ENCODE results near the gene CENPU. TPM values are rescaled to one million over a fixed set of nuclear protein-coding genes. Genes with fewer than 3 reads are reported as not detected.
A peak's percentile ranks its signal among the peaks of the same experiment; 100 is the strongest.

Gene CENPU
- polyA plus RNA-seq, 2 donors: 19.0 to 23.5 TPM

DNA sequence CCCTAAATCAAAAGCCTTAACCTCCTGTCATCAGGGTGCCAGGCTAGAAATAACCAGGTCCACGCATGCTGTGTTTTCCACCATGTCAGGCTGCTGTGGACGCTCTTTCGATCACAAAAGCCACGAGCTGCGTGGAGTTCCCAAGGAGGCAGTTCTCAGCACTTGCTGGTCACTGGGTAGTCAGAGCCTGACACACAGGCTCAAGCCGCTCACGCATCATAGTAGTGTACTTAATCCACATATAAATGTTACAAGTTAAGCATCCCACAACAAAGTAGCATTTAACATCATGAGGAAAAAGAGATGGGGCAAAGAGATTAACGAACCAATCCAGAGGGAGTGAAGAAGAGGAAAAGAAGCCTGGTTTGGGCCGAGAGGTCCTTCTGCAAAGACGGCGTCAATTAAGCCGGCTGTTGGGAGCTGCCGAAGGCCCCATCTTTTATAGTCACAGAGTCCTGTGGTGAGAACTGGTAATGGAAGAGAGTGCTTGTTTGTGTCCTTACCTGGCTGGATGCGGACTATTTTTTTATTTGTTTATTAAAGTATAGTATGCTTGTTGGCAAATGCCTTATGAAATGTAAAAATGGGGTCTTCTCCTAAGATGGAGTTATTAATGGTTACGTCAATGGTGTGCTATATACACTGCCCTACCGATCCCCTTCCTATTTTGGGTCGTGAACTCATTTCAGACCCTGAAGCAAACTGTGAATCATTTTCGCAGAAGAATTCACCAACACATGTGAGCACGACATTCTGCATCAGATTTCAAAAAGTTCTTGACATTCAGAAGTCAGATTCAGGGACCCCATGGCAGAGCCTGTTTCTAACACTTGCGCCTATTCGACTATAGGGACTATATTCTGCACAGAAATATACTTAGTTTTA, 83.7 kb downstream of the CENPU start:
- peaks cover 0 to 5% of the 10 kb centered on the region in 2 donors for H3K4me1 ChIP-seq (ENCODE audit: control insufficient read depth in 2 of 2, insufficient read depth in 2 of 2, low read length in 1 of 2)
- peak overlapping the region; percentile 58 to 72 for H3K4me3 ChIP-seq (ENCODE audit: low read depth in 1 of 2, low read length in 2 of 2)
- H3K27me3 ChIP-seq (ENCODE audit: control insufficient read depth in 1 of 2, insufficient read depth in 2 of 2, low read length in 2 of 2): no peaks in the 10 kb centered on the region
- 25 to 33% methylated on average over 21 of the region's 21 CpGs for WGBS, 2 donors
- H3K9me3 ChIP-seq (ENCODE audit: control insufficient read depth in 2 of 2, insufficient read depth in 1 of 2, low read depth in 1 of 2, low read length in 1 of 2): no peaks in the 10 kb centered on the region
- H3K27ac ChIP-seq (ENCODE audit: low read depth in 2 of 2, low read length in 1 of 2): peak overlapping the region; percentile 91 to 95
- peaks cover 0 to 2% of the 10 kb centered on the region in 2 donors for H3K36me3 ChIP-seq (ENCODE audit: control insufficient read depth in 2 of 2, insufficient read depth in 2 of 2, low read length in 1 of 2)

DNA sequence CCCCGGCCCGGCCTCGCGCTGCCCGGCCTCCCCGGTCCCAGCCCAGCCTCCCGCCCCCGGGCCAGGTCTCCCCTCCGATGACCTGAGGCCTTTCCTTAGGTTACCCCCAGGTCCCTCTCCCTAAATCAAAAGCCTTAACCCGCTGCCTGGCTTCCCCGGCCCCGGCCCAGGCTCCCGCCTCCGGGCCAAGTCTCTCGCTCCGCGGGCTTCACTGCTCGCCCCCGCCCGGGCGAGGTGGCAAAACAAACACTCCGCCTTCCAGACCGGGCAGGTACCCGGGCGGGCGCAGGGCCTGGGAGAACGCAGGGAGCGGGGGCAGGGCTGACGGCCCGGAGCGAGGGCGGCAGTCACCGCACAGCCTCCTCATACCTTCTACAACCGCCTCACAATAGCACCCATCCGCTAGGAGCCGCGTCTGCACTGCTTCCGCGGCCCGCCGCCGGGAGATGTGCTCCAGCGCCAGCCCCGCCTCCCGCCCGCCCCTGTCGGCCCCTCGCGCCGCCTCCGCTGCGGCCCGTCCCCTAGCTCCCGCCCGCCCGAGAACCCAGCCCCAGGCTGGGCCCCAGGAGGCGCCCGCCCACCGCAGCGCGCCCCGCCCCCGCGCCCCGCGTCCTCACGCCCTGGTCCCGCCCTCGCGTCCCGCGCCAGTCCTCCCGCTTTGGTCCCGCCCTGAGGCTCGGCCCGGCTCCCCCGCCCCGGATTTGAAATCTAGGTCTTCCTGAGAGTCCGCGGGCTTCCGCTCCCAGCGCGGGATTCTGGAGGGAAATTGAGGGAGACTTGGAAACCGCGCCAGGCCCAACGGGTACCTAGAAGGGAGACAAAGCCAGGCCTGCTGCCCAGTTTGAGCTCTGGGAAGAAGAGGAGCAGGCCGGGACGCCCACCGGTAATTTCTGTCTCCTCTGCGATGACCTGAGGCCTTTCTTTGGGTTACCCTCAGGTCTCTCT, 84.6 kb downstream of the CENPU start, which contains the start of the genes CASP3 and PRIMPOL:
CASP3 (minus strand) TSS at position 422 of the 945 bp plus-strand sequence. CDS start 10,994 bp downstream, outside the sequence.
PRIMPOL (plus strand) TSS at position 713 of the 945 bp plus-strand sequence. CDS start 7,403 bp downstream, outside the sequence.
- Histone ChIP-seq H3K4me1 (ENCODE audit: control insufficient read depth in 2 of 2, insufficient read depth in 2 of 2, low read length in 1 of 2) (peaks cover 0 to 7% of the 10 kb centered on the region in 2 donors), H3K4me3 (ENCODE audit: low read depth in 1 of 2, low read length in 2 of 2) (peak within 1 kb of the TSS; percentile 58 to 72), H3K27ac (ENCODE audit: low read depth in 2 of 2, low read length in 1 of 2) (peak within 1 kb of the TSS; percentile 95 to 99), H3K9me3 (ENCODE audit: control insufficient read depth in 2 of 2, insufficient read depth in 1 of 2, low read depth in 1 of 2, low read length in 1 of 2) (no peaks in the 10 kb centered on the region), H3K36me3 (ENCODE audit: control insufficient read depth in 2 of 2, insufficient read depth in 2 of 2, low read length in 1 of 2) (peaks cover 0 to 2% of the 10 kb centered on the region in 2 donors), H3K27me3 (ENCODE audit: control insufficient read depth in 1 of 2, insufficient read depth in 2 of 2, low read length in 2 of 2) (no peaks in the 10 kb centered on the region)
- WGBS, 2 donors: 0 to 1% methylated on average over 61 to 90 of the region's 90 CpGs

DNA sequence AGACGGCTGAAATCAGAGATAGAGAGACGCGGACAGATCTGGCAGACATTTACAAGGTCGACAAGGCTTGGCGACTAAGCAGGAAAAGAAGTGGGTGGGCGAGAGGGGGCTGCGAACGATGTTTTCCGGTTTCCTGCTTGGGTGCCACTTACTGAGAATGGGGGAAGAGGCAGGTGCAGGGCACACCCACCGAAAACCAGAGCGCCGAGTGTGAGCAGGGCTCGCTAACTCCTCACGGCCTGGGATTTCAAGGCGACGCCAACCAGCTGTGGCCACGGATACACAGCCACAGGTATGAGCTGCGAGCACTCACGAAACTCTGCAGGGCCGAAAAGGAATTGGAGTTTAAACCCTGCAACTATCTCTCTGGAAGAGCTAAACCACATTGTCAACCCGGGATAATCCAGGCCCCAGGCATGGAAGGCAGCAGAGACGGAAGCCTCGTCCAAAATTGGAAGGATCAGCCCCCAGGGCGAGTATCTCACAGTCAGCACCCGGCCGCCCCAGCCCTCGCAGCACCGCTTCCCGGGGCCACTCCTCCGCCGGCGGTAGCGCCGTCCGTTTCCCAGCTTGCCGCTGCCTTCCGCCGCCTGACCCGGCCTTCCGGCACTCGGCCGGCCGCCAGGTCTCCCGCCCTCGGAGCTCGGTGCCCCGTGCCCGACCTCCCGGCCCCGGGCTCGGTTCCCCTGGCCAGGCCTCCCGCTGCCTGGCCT, 85.4 kb downstream of the CENPU start:
- 0% methylated on average over 44 to 52 of the region's 52 CpGs for WGBS, 2 donors
- Histone ChIP-seq H3K36me3 (ENCODE audit: control insufficient read depth in 2 of 2, insufficient read depth in 2 of 2, low read length in 1 of 2) (peaks cover 0 to 2% of the 10 kb centered on the region in 2 donors), H3K4me1 (ENCODE audit: control insufficient read depth in 2 of 2, insufficient read depth in 2 of 2, low read length in 1 of 2) (peaks cover 0 to 7% of the 10 kb centered on the region in 2 donors), H3K27ac (ENCODE audit: low read depth in 2 of 2, low read length in 1 of 2) (peak overlapping the region; percentile 94 to 99), H3K27me3 (ENCODE audit: control insufficient read depth in 1 of 2, insufficient read depth in 2 of 2, low read length in 2 of 2) (no peaks in the 10 kb centered on the region), H3K9me3 (ENCODE audit: control insufficient read depth in 2 of 2, insufficient read depth in 1 of 2, low read depth in 1 of 2, low read length in 1 of 2) (no peaks in the 10 kb centered on the region), H3K4me3 (ENCODE audit: low read depth in 1 of 2, low read length in 2 of 2) (peak overlapping the region; percentile 58 to 68)

DNA sequence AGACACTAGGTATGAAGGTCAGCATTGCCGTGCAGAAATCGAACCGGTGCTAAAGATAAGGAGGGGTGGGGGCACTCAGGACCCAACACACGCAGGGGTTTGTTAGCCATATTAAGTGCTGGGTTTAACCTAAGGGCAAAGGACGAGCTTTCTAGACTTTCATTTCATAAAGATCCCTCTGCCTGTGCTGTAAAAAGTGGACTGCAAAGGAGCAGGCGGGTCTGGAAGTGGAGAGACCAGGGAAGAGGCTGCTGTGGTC, 85.9 kb downstream of the CENPU start:
- H3K4me1 ChIP-seq (ENCODE audit: control insufficient read depth in 2 of 2, insufficient read depth in 2 of 2, low read length in 1 of 2): peaks cover 0 to 7% of the 10 kb centered on the region in 2 donors
- peak overlapping the region; percentile 58 to 68 for H3K4me3 ChIP-seq (ENCODE audit: low read depth in 1 of 2, low read length in 2 of 2)
- no peaks in the 10 kb centered on the region for H3K27me3 ChIP-seq (ENCODE audit: control insufficient read depth in 1 of 2, insufficient read depth in 2 of 2, low read length in 2 of 2)
- H3K27ac ChIP-seq (ENCODE audit: low read depth in 2 of 2, low read length in 1 of 2): peak overlapping the region; percentile 94 to 99
- WGBS, 2 donors: 7% methylated on average over 6 of the region's 6 CpGs
- H3K9me3 ChIP-seq (ENCODE audit: control insufficient read depth in 2 of 2, insufficient read depth in 1 of 2, low read depth in 1 of 2, low read length in 1 of 2): no peaks in the 10 kb centered on the region
- H3K36me3 ChIP-seq (ENCODE audit: control insufficient read depth in 2 of 2, insufficient read depth in 2 of 2, low read length in 1 of 2): peaks cover 0 to under 1% of the 10 kb centered on the region in 2 donors

DNA sequence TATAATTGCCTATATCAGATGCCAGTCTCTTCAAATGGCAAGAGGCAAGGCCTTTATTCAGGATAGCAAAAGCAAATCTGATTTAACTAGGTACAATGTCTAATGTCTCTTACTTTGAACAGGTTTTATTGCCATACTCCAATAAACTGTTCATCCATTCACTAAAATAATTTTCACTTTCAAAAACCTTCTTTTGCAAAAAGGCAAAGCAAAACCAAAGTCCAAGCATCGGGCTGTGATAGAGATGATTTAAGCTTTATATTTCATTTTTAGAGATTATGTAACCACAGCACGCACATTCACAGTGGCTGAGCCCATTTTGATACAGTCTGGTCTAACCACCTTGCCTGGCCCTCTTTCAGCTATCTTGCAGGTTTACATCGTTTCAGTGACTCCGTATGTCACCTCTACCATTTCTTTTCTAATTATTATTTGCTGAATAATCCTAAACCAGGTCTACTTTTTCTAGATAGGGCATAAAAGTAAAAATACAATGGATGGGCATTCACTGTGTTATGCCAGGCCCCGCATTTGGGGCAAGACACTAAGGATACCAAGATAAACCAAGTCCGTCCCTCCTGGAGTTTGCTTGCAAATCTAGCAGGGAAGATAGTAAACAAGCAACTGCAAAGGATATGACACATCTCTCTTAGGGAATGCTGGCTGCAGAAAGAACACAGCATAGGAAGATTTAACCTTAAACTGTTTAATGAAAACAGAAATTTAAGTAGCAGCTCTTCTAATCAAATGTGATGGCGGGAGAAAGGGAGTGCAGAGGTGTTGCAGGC, 86.4 kb downstream of the CENPU start:
- 45 to 52% methylated on average over 7 of the region's 7 CpGs for WGBS, 2 donors
- peak overlapping the region; percentile 58 to 68 for H3K4me3 ChIP-seq (ENCODE audit: low read depth in 1 of 2, low read length in 2 of 2)
- H3K4me1 ChIP-seq (ENCODE audit: control insufficient read depth in 2 of 2, insufficient read depth in 2 of 2, low read length in 1 of 2): peaks cover 0 to 7% of the 10 kb centered on the region in 2 donors

DNA sequence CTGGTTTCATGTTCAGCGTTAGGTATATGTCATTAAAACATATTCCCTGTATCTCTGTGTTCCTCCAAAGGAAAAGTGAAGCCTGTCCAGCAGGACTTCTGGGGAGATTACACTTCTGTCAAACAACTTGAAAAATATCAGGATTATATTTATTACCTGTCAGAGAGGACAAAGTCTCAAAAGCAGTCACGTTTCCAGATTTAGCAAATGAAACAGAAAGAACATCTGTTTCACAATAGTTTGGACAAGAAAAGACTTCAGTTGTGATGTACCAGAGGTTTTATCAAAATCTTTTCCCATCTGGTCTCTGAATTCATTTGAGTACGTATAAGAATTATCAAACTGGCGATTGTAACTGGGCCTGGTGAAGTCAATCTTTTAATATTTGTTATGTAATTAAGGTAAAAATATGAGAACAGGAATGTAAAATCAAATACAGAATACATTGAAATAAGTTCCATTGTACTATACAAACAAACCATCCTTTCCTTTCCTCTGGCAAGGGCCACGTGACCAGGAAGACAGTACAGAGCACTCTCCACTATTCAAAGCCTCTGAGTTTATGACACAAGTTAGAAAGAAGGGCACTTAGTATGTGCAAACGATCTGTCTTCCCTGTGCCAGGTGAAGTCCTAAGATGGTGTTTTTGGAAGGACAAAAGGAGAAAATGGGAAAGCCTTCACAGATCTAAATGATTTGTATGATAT, 87.8 kb downstream of the CENPU start:
- Histone ChIP-seq H3K4me3 (ENCODE audit: low read depth in 1 of 2, low read length in 2 of 2) (no peak overlapping the region), H3K27me3 (ENCODE audit: control insufficient read depth in 1 of 2, insufficient read depth in 2 of 2, low read length in 2 of 2) (no peaks in the 10 kb centered on the region), H3K36me3 (ENCODE audit: control insufficient read depth in 2 of 2, insufficient read depth in 2 of 2, low read length in 1 of 2) (no peaks in the 10 kb centered on the region), H3K9me3 (ENCODE audit: control insufficient read depth in 2 of 2, insufficient read depth in 1 of 2, low read depth in 1 of 2, low read length in 1 of 2) (no peaks in the 10 kb centered on the region), H3K4me1 (ENCODE audit: control insufficient read depth in 2 of 2, insufficient read depth in 2 of 2, low read length in 1 of 2) (peaks cover 0 to 7% of the 10 kb centered on the region in 2 donors), H3K27ac (ENCODE audit: low read depth in 2 of 2, low read length in 1 of 2) (no peak overlapping the region)
- 44 to 56% methylated on average over 6 of the region's 6 CpGs for WGBS, 2 donors

More for the DNA sequence above, 86.4 kb downstream of the CENPU start:
- Histone ChIP-seq H3K36me3 (ENCODE audit: control insufficient read depth in 2 of 2, insufficient read depth in 2 of 2, low read length in 1 of 2) (no peaks in the 10 kb centered on the region), H3K27me3 (ENCODE audit: control insufficient read depth in 1 of 2, insufficient read depth in 2 of 2, low read length in 2 of 2) (no peaks in the 10 kb centered on the region), H3K9me3 (ENCODE audit: control insufficient read depth in 2 of 2, insufficient read depth in 1 of 2, low read depth in 1 of 2, low read length in 1 of 2) (no peaks in the 10 kb centered on the region), H3K27ac (ENCODE audit: low read depth in 2 of 2, low read length in 1 of 2) (peak overlapping the region in 1 of 2 donors; percentile 94)

DNA sequence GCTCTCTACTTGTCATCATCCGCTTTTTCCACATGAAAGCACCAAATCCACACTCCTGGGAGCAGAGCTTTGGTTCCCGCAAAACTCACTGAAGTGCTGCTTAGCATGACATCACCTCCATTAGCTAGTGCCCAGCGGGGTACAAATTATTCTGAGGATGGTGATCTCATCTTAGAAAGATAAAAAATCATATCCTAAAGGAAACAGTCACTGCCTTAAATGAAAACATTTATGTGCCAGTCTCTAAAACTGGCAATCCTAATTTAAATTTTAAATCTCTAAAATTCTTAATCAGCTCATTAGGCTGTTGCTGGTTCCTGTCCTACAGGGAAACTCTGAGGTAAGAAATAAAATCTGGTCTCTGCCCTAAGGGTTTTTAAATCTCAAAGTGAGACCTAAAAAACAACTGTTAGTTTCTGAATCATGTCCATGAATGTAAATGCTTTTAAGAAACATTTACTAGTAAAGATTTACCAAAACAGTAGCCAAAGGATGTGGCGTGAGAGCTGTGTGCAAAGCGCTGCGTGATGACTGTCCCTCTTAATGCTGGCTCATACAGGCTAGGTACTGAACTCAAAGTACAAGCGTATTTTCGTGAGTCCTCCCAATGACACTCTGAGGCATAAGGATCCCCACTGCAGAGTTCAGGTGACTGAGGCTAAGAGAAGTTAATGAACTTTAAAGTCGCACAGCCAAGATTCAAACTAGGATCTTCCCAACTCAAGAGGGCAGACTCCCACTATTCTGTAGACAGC, 89.2 kb downstream of the CENPU start:
- Histone ChIP-seq H3K27ac (ENCODE audit: low read depth in 2 of 2, low read length in 1 of 2) (no peak overlapping the region), H3K4me1 (ENCODE audit: control insufficient read depth in 2 of 2, insufficient read depth in 2 of 2, low read length in 1 of 2) (peaks cover 0 to 7% of the 10 kb centered on the region in 2 donors), H3K36me3 (ENCODE audit: control insufficient read depth in 2 of 2, insufficient read depth in 2 of 2, low read length in 1 of 2) (no peaks in the 10 kb centered on the region), H3K4me3 (ENCODE audit: low read depth in 1 of 2, low read length in 2 of 2) (no peak overlapping the region), H3K27me3 (ENCODE audit: control insufficient read depth in 1 of 2, insufficient read depth in 2 of 2, low read length in 2 of 2) (no peaks in the 10 kb centered on the region), H3K9me3 (ENCODE audit: control insufficient read depth in 2 of 2, insufficient read depth in 1 of 2, low read depth in 1 of 2, low read length in 1 of 2) (no peaks in the 10 kb centered on the region)
- 80 to 89% methylated on average over 9 of the region's 9 CpGs for WGBS, 2 donors

Measured in esophagus (tissue), 2 donors.